Ureter (tissue), 1 donor: ENCODE results near the gene PCSK1. TPM values are rescaled to one million over a fixed set of nuclear protein-coding genes. Genes with fewer than 3 reads are reported as not detected.
"Not testable (repeated sequence)": the region's sequence is repeated elsewhere in the genome, so short reads cannot be mapped to it uniquely, and the experiment has no call there.

Experiments
- DNase-seq: peaks from one replicate; pipeline ENCODE4 v3.0.0-alpha.2; 2020; ENCODE audit warnings: low spot score
- total RNA-seq: library from RNA; stranded (reverse); gene quantifications from one replicate; pipeline ENCODE4 v1.2.4, GENCODE V29; 2023
- donor health status: DM: yes; HTN: yes; CAD: no.

The PCSK1 gene
- total RNA-seq, 1 donor from 2014 or later, result 0.34 TPM

- DNase-seq, result no peak
Observed at GRCh38 chr5:96372726-96373380, 60.2 kb downstream of the PCSK1 start.

DNA sequence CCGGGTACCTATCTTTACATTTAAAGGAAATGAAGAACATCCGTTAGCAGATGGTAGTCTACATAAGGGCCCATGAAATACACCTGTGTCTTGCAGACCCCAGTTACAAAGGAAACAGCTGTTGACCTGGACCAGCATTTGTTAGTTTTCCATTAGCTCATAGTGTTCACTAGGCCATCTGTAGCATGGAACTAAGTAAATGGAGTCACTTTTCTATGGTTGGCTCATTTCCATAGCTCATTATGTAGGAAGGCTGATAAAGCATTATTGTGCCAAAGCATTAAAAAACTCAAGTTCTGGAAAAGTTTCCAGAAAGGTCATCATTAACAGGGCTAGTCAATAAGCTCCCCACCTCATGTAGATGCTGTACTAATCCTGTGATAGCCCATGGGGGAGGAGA is 62.1 kb downstream of the PCSK1 start:
- DNase-seq, result no peak

GRCh38 chr5:96367337-96367736 is 65.7 kb downstream of the PCSK1 start:
- DNase-seq, result not testable (repeated sequence)

GRCh38 chr5:96354237-96354636 is 78.8 kb downstream of the PCSK1 start:
- DNase-seq, result no peak

DNA sequence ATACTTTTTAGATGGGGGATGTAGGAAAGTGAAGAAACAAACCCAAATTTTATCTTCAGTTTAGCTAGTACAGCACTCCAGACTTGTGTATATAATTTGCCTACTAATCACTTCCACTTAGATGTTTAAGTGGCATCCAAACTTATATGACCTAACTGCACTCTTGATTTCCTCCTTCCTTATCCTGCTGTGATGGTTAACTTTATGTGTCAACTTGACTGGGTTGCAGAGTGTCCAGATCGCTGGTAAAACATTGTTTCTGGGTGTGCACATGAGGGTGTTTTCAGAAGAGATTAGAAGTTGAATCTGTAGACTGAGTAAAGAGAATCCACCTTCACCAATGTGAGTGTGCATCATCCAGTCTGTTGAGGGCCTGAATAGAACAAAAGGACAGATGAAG is 79.8 kb downstream of the PCSK1 start:
- no peak for DNase-seq

- no peak for DNase-seq
Observed at GRCh38 chr5:96350678-96351077, 82.4 kb downstream of the PCSK1 start.

DNA sequence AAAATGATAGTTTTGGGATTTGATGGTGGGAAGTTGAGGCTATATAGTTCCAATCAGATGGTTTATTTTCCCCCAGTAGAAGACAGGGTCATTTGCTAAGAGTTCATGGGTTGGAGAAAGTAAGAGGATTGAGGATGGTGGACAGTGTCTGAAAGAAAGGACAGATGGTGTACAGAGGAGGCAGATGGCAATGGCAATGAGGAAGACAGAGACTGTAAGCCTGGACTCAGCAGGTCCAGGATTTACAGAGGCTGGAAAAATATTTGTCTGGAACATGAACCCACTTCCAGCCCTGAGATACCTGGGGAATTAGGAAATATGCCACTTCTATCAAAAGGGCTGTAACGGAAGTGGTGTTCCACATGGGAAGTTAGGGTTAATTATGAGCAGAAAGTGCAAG is 84.5 kb downstream of the PCSK1 start:
- no peak for DNase-seq

GRCh38 chr5:96347502-96348292 is 85.4 kb downstream of the PCSK1 start:
- no peak for DNase-seq

- DNase-seq, result no peak
Observed at GRCh38 chr5:96344678-96345577, 88.1 kb downstream of the PCSK1 start.

GRCh38 chr5:96343094-96343493 is 90.0 kb downstream of the PCSK1 start:
- no peak for DNase-seq

GRCh38 chr5:96342581-96342980 is 90.5 kb downstream of the PCSK1 start:
- no peak for DNase-seq

Other genes with a start within 250 kb of the PCSK1 start
- 473 TPM for gene CAST, start 229.1 kb upstream of the PCSK1 start, total RNA-seq